ENCODE results near the gene ATP8B1.

- TF ChIP-seq CTCF (IDR thresholded peaks at IDR 0.05), result no peak
- no peak for TF ChIP-seq POLR2AphosphoS5 (IDR thresholded peaks at IDR 0.05)
- TF ChIP-seq EP300 (IDR thresholded peaks at IDR 0.05), result no peak
- TF ChIP-seq POLR2A (IDR thresholded peaks at IDR 0.05), result no peak
These were observed 24.5 kb upstream of the ATP8B1 start for GRCh38 chr18:57827646-57828045.
